B cell (primary cell): ENCODE results near the gene GRID1. TPM values are rescaled to one million over a fixed set of nuclear protein-coding genes. Genes with fewer than 3 reads are reported as not detected.

Experiments used
- ATAC-seq: fragments of 200-7000 bp; cut with Tn5 transposase; one replicate; pipeline ENCODE4 v1.10.0; 2021; ENCODE audit warnings: low read depth, mild to moderate bottlenecking, moderate number of reproducible peaks, moderate library complexity
- CTCF ChIA-PET: fragments of 350-600 bp; sonication (Branson Sonifier 250); formaldehyde crosslinking; loops from one replicate; lab custom pipeline; 2021; ENCODE audit warnings: antibody characterized with exemption, inconsistent platforms; lab: Charles Lee
- POLR2A ChIA-PET: fragments of 350-600 bp; sonication (Branson Sonifier 250); formaldehyde crosslinking; loops from one replicate; lab custom pipeline; 2021; ENCODE audit warnings: antibody characterized with exemption; lab: Charles Lee
- DNase-seq: peaks from one replicate; pipeline ENCODE4 v3.0.0; 2013
- H2AFZ ChIP-seq: 2 replicates; pipeline ENCODE4 v1.6.1; 2012; ENCODE audit warnings: mild to moderate bottlenecking, low read depth, low read length; ENCODE audit not compliant: insufficient read depth, poor library complexity, severe bottlenecking
- H3K27ac ChIP-seq, 2 donors: 1 replicate in 1 of 2; 2 replicates in 1 of 2; pipeline ENCODE4 v1.5.1; 2012 to 2013; ENCODE audit warnings: low read length in 2 of 2, mild to moderate bottlenecking in 2 of 2, moderate library complexity in 1 of 2
- H3K27me3 ChIP-seq, 4 experiments: fragments of 200-600 bp in 1 of 4; sonication (generic) in 1 of 4; replicated peaks in 1 of 4; 1 replicate in 2 of 4; 2 replicates in 2 of 4; pipeline versions ENCODE4 v1.6.1 to v1.7.0; 2013 to 2016; ENCODE audit warnings: low read length in 3 of 4, mild to moderate bottlenecking in 2 of 4, mixed read lengths in 1 of 4, moderate library complexity in 1 of 4; ENCODE audit not compliant: insufficient read depth in 4 of 4, control insufficient read depth in 3 of 4; ENCODE audit errors: control extremely low read depth in 1 of 4
- H3K36me3 ChIP-seq, 2 experiments: replicated peaks in 1 of 2; 1 replicate in 1 of 2; 2 replicates in 1 of 2; pipeline versions ENCODE4 v1.6.1 to v1.7.1; 2013; ENCODE audit warnings: low read length in 1 of 2; ENCODE audit not compliant: insufficient read depth in 2 of 2, control insufficient read depth in 1 of 2; ENCODE audit errors: control extremely low read depth in 1 of 2, extremely low read depth in 1 of 2
- H3K4me1 ChIP-seq, 2 donors: fragments of 200-600 bp in 1 of 2; sonication (generic) in 1 of 2; 1 replicate in 1 of 2; 2 replicates in 1 of 2; pipeline versions ENCODE4 v1.5.1 to v1.6.1; 2013 to 2017; ENCODE audit warnings: low read length in 2 of 2; ENCODE audit not compliant: control insufficient read depth in 2 of 2, insufficient read depth in 2 of 2
- H3K4me2 ChIP-seq: replicated peaks from 2 replicates; pipeline ENCODE3; 2012; ENCODE audit warnings: mild to moderate bottlenecking, low read depth, low read length; ENCODE audit not compliant: poor library complexity, severe bottlenecking
- H3K4me3 ChIP-seq, 5 experiments: fragments of 200-600 bp in 1 of 5; sonication (generic) in 1 of 5; 1 replicate in 3 of 5; 2 replicates in 2 of 5; pipeline versions ENCODE4 v1.5.1 to v1.7.0; 2011 to 2016; ENCODE audit warnings: low read length in 4 of 5, mild to moderate bottlenecking in 4 of 5, low read depth in 2 of 5, control low read depth in 1 of 5, moderate library complexity in 1 of 5; ENCODE audit not compliant: insufficient read depth in 1 of 5; ENCODE audit errors: control extremely low read depth in 1 of 5, extremely low read depth in 1 of 5
- H3K79me2 ChIP-seq: fragments of 200-600 bp; sonication (generic); one replicate; pipeline ENCODE4 v1.6.0; 2016; ENCODE audit warnings: low read length; ENCODE audit not compliant: control insufficient read depth, insufficient read depth
- H3K9ac ChIP-seq: fragments of 200-600 bp; sonication (generic); 2 replicates; pipeline ENCODE4 v1.6.1; 2017; ENCODE audit warnings: mild to moderate bottlenecking, low read length, moderate library complexity
- H3K9me3 ChIP-seq, 3 donors: one replicate each; pipeline versions ENCODE4 v1.6.1 to v1.7.1; 2013; ENCODE audit warnings: low read length in 2 of 3; ENCODE audit not compliant: control insufficient read depth in 2 of 3, insufficient read depth in 1 of 3; ENCODE audit errors: control extremely low read depth in 1 of 3
- H4K20me1 ChIP-seq: 2 replicates; pipeline ENCODE4 v1.6.0; 2012; ENCODE audit warnings: mild to moderate bottlenecking, low read length; ENCODE audit not compliant: insufficient read depth, control insufficient read depth, poor library complexity, severe bottlenecking
- H3K27ac Mint-ChIP-seq: one replicate; pipeline ENCODE4 v1.8.0; 2021; ENCODE audit warnings: mixed read lengths
- H3K27me3 Mint-ChIP-seq: one replicate; pipeline ENCODE4 v1.8.0; 2021; ENCODE audit warnings: mixed read lengths
- H3K4me1 Mint-ChIP-seq: one replicate; pipeline ENCODE4 v1.8.0; 2021; ENCODE audit warnings: mixed read lengths
- H3K4me3 Mint-ChIP-seq: one replicate; pipeline ENCODE4 v1.8.0; 2021; ENCODE audit warnings: mixed read lengths
- H3K9me3 Mint-ChIP-seq: one replicate; pipeline ENCODE4 v1.8.0; 2022; ENCODE audit warnings: mixed read lengths; ENCODE audit not compliant: insufficient read depth
- EZH2 ChIP-seq: IDR thresholded peaks from 2 replicates; pipeline ENCODE4 v1.6.1; 2012; ENCODE audit warnings: borderline replicate concordance, low read depth, mild to moderate bottlenecking, moderate library complexity, low read length; ENCODE audit not compliant: insufficient read depth, poor library complexity, severe bottlenecking
- WGBS: methylation state at CpG from one replicate; pipeline ENCODE4 v1.1.5; 2013; ENCODE audit warnings: missing lambda C conversion rate; ENCODE audit not compliant: insufficient coverage; 5-methylcytosine and 5-hydroxymethylcytosine counted together
- intact Hi-C: fragments of 100-400 bp; cut with micrococcal nuclease; formaldehyde crosslinking; loops from one replicate; pipeline ENCODE4 v1.10.0; 2022
- polyA plus RNA-seq: library from polyadenylated mRNA; depleted of rRNA; stranded (reverse); fragments of >200 nt; gene quantifications from 2 replicates; pipeline ENCODE4 v1.2.3, GENCODE V29; 2012
- total RNA-seq, 2 donors: library from RNA; stranded (reverse); fragments of 120-200 nt in 1 of 2; gene quantifications; 1 replicate in 1 of 2; 2 replicates in 1 of 2; pipeline versions ENCODE4 v1.2.3 to v1.2.4, GENCODE V29; 2013 to 2022
- TF ChIP-seq, protein P1 (sequence below): fragments of 200-600 bp; IDR thresholded peaks from one replicate; pipeline ENCODE4 v1.8.0; 2022; ENCODE audit warnings: antibody characterized with exemption, mild to moderate bottlenecking

Gene GRID1
- total and polyA plus RNA-seq, 2 donors (not counting 1 experiment from before 2014, with no cell fraction given), result not detected

DNA sequence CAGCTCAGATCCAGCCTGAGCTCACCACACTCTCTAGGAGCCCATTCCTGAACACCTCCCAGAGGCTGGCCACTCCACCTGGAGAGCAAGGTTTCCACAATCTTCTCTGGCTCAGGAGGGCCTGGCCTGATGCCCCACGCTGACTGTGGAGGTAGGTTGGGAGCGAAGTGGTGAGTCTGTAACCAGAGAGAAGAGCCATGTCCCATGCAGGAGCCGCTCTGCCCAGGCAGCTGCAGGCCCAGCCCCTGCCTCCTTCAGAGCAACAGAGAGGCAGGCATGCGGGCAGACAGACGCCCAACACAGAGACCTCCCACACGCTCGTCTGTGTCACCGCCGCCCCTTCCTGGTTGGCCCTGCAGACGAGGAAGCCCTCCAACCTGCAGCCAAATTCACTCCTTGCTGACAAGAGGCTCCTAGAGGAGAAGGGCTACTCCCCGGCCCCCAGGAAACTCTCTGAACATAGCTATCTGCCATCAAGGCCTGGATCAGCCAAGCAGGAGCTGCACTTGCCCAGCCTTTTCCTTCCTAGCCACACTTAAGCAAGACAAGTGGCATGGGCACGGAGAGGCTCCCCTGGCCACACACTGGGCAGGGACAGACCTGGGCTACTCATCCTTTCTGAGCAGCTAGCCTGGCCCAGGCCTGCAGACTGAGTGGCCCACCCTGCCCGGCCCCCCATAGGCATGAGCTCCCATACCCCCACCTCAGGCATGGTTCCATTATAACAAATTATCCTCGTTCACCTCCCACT, 101.9 kb downstream of the GRID1 start:
- no peaks in the 10 kb centered on the region for H4K20me1 ChIP-seq
- Mint-ChIP-seq H3K27me3 (peaks cover 47% of the 10 kb centered on the region), H3K4me1 (no peaks in the 10 kb centered on the region), H3K4me3 (no peak overlapping the region), H3K9me3 (no peaks in the 10 kb centered on the region), H3K27ac (no peak overlapping the region)
- no peak for ATAC-seq
- H3K27ac ChIP-seq, result no peak overlapping the region
- no peaks in the 10 kb centered on the region for H3K36me3 ChIP-seq
- H3K9me3 ChIP-seq, result peaks cover 0 to 12% (median 0%) of the 10 kb centered on the region in 3 donors
- no peak overlapping the region for H3K9ac ChIP-seq
- H3K4me2 ChIP-seq, result no peak overlapping the region
- H3K79me2 ChIP-seq, result no peaks in the 10 kb centered on the region
- no peak overlapping the region for H2AFZ ChIP-seq
- 74% methylated on average over 13 of the region's 14 CpGs for WGBS
- intact Hi-C loops, result no loop called here
- TF ChIP-seq EZH2, result no peak
- TF ChIP-seq, protein P1, sequence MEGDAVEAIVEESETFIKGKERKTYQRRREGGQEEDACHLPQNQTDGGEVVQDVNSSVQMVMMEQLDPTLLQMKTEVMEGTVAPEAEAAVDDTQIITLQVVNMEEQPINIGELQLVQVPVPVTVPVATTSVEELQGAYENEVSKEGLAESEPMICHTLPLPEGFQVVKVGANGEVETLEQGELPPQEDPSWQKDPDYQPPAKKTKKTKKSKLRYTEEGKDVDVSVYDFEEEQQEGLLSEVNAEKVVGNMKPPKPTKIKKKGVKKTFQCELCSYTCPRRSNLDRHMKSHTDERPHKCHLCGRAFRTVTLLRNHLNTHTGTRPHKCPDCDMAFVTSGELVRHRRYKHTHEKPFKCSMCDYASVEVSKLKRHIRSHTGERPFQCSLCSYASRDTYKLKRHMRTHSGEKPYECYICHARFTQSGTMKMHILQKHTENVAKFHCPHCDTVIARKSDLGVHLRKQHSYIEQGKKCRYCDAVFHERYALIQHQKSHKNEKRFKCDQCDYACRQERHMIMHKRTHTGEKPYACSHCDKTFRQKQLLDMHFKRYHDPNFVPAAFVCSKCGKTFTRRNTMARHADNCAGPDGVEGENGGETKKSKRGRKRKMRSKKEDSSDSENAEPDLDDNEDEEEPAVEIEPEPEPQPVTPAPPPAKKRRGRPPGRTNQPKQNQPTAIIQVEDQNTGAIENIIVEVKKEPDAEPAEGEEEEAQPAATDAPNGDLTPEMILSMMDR, result no peak
- POLR2A ChIA-PET, result no interaction called here
- H3K27me3 ChIP-seq, result peaks cover 0 to 20% (median 1%) of the 10 kb centered on the region in 4 experiments
- H3K4me3 ChIP-seq, result no peak overlapping the region
- no peaks in the 10 kb centered on the region for H3K4me1 ChIP-seq
- DNase-seq, result no peak
- CTCF ChIA-PET, result no interaction called here

DNA sequence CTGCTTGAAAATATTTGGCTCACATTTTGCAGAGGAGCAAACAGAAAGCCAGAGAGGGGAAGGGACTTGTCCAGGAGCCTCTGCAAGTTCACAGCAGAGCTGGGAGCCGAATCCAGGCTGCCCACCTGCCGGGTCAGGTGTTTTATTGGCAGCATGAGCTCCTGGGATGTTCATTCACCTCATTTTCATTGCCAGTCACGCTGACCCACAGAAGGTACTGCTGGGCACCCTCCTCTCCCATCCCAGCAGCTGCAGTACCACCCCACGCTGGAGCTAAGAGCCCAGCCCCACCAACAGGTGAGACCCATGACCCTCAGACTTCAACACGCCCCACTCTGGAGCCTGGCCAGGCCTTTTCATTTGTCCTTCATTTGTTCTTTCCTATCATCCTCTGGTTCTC, 102.7 kb downstream of the GRID1 start:
- Histone ChIP-seq H3K27me3 (peaks cover 0 to 20% (median 1%) of the 10 kb centered on the region in 4 experiments), H3K4me2 (no peak overlapping the region), H3K36me3 (no peaks in the 10 kb centered on the region), H3K9ac (no peak overlapping the region), H3K9me3 (peaks cover 0 to 7% (median 0%) of the 10 kb centered on the region in 3 donors), H3K79me2 (no peaks in the 10 kb centered on the region), H4K20me1 (no peaks in the 10 kb centered on the region), H3K4me3 (no peak overlapping the region), H3K4me1 (no peaks in the 10 kb centered on the region), H3K27ac (no peak overlapping the region), H2AFZ (no peak overlapping the region)
- Mint-ChIP-seq H3K4me1 (no peaks in the 10 kb centered on the region), H3K9me3 (no peaks in the 10 kb centered on the region), H3K27ac (no peak overlapping the region), H3K27me3 (peaks cover 47% of the 10 kb centered on the region), H3K4me3 (no peak overlapping the region)
- WGBS, result 80% methylated on average over 5 of the region's 5 CpGs
- ChIA-PET POLR2A (no interaction called here), CTCF (no interaction called here)
- no peak for DNase-seq
- no peak for ATAC-seq
- intact Hi-C loops, result no loop called here
- no peak for TF ChIP-seq EZH2
- TF ChIP-seq, protein P1, result no peak
